ENCODE data around the gene CD74. TPM values are rescaled to one million over a fixed set of nuclear protein-coding genes. Genes with fewer than 3 reads are reported as not detected.

CD74 gene
- polyA plus RNA-seq, 2 of the 4 experiments (the other 2 are of a cell fraction) = not detected

DNA sequence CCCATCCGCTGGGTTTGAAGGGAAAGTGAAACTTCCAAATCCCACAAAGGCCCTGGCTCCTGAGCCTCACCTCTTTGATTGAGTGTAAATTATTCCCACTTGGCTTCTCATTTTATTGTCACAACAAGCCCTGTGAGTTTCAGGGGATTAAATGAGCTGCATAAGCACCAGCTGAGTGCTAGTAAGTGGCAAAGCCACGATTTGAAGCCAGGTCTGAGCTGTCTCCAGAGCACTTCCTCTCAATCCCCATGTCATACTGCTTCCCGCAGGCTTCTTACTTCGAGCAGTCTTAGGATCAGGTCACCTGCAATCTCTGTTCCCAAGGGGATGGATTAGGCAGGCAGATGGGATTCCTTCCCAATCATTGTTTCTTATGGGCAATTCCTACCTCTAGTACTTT lies 18.9 kb upstream of the CD74 start:
- ATAC-seq = no peak
- CTCF ChIA-PET = interaction anchor here (0.6 to 1.6 kb wide), 2 partner anchors 21 to 34 kb away, joined by 4 read pairs; no protein-coding TSS in a partner anchor

GRCh38 chr5:150431048-150431447 lies 18.3 kb upstream of the CD74 start:
- Histone ChIP-seq H3K4me3 (no peak overlapping the region), H3K27ac (no peak overlapping the region), H3K4me1 (no peaks in the 10 kb centered on the region), H3K4me2 (no peak overlapping the region), H3K9me3 (no peaks in the 10 kb centered on the region)
- FAIRE-seq (no peak), DNase-seq (ENCODE audit: low read depth in 1 of 2, low spot score in 1 of 2) (no peak), ATAC-seq (no peak)
- POLR2A ChIA-PET = no interaction called here
- TF ChIP-seq SMC3 (IDR thresholded peaks at IDR 0.05) (no peak), ZNF302 (CRISPR knock-in tag; IDR thresholded peaks at IDR 0.05) (no peak), GATA3 (IDR thresholded peaks at IDR 0.05; ENCODE audit: borderline replicate concordance) (no peak), FOSB (CRISPR knock-in tag; IDR thresholded peaks at IDR 0.05) (no peak), EP300 (IDR thresholded peaks at IDR 0.05) (no peak), JUNB (IDR thresholded peaks at IDR 0.05) (no peak), EHMT2 (IDR thresholded peaks at IDR 0.05; ENCODE audit: low read depth) (no peak), KDM5A (IDR thresholded peaks at IDR 0.05) (no peak), CEBPB (IDR thresholded peaks at IDR 0.05) (no peak), ZC3H11A (IDR thresholded peaks at IDR 0.05) (no peak), CHD2 (IDR thresholded peaks at IDR 0.05; ENCODE audit: low read length, partially characterized antibody) (no peak), BHLHE40 (IDR thresholded peaks at IDR 0.05; ENCODE audit: low read depth, low read length) (no peak), HEYL (CRISPR knock-in tag; IDR thresholded peaks at IDR 0.05) (no peak), E2F6 (IDR thresholded peaks at IDR 0.05; ENCODE audit: borderline replicate concordance, low read depth) (no peak), ZSCAN20 (CRISPR knock-in tag; IDR thresholded peaks at IDR 0.05) (no peak), CBX2 (IDR thresholded peaks at IDR 0.05; ENCODE audit: borderline replicate concordance, low read depth) (no peak), RAD21 (conservative IDR thresholded peaks at IDR 0.05 in 1 of 2, IDR thresholded peaks at IDR 0.05 in 1 of 2) (no peak), ZFP36 (IDR thresholded peaks at IDR 0.05; ENCODE audit: borderline replicate concordance, partially characterized antibody) (no peak), SREBF2 (IDR thresholded peaks at IDR 0.05) (no peak)
- TF ChIP-seq, protein P1, sequence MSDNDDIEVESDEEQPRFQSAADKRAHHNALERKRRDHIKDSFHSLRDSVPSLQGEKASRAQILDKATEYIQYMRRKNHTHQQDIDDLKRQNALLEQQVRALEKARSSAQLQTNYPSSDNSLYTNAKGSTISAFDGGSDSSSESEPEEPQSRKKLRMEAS (IDR thresholded peaks at IDR 0.05) = no peak
- 83% methylated on average over 18 of the region's 18 CpGs for WGBS (ENCODE audit: missing lambda C conversion rate)
- CTCF ChIA-PET = no interaction called here

More for the DNA sequence above, 18.9 kb upstream of the CD74 start:
- DNase-seq (ENCODE audit: low read depth in 1 of 2, low spot score in 1 of 2) = no peak
- Histone ChIP-seq H3K27ac (no peak overlapping the region), H3K4me1 (no peaks in the 10 kb centered on the region), H3K4me3 (no peak overlapping the region), H3K4me2 (no peak overlapping the region), H3K9me3 (no peaks in the 10 kb centered on the region)
- TF ChIP-seq TP53 (CRISPR knock-in tag; IDR thresholded peaks at IDR 0.05) (no peak), POLR2A (IDR thresholded peaks at IDR 0.05; ENCODE audit: low read length) (no peak), KDM1A (IDR thresholded peaks at IDR 0.05; ENCODE audit: low read depth) (no peak), SREBF2 (IDR thresholded peaks at IDR 0.05) (no peak), FOSL2 (IDR thresholded peaks at IDR 0.05) (no peak), FOSL2 (CRISPR knock-in tag; IDR thresholded peaks at IDR 0.05) (no peak), ZFP36 (IDR thresholded peaks at IDR 0.05; ENCODE audit: borderline replicate concordance, partially characterized antibody) (no peak), FOSB (CRISPR knock-in tag; IDR thresholded peaks at IDR 0.05) (no peak)
- TF ChIP-seq, protein P2, sequence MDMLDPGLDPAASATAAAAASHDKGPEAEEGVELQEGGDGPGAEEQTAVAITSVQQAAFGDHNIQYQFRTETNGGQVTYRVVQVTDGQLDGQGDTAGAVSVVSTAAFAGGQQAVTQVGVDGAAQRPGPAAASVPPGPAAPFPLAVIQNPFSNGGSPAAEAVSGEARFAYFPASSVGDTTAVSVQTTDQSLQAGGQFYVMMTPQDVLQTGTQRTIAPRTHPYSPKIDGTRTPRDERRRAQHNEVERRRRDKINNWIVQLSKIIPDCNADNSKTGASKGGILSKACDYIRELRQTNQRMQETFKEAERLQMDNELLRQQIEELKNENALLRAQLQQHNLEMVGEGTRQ (IDR thresholded peaks at IDR 0.05) = no peak
- POLR2A ChIA-PET = no interaction called here
- WGBS (ENCODE audit: missing lambda C conversion rate) = 72% methylated on average over 4 of the region's 4 CpGs
- FAIRE-seq = no peak

- Histone ChIP-seq H3K4me2 (no peak overlapping the region), H3K27ac (no peak overlapping the region), H3K4me3 (no peak overlapping the region), H3K4me1 (no peaks in the 10 kb centered on the region), H3K9me3 (no peaks in the 10 kb centered on the region)
- DNase-seq (ENCODE audit: low read depth in 1 of 2, low spot score in 1 of 2) = no peak
- POLR2A ChIA-PET = interaction anchor here (0.7 kb wide), 1 partner anchor 306 kb away, joined by 3 read pairs; no protein-coding TSS in a partner anchor
- FAIRE-seq = no peak
- no peak for ATAC-seq
- WGBS (ENCODE audit: missing lambda C conversion rate) = 70% methylated on average over 5 of the region's 5 CpGs
- CTCF ChIA-PET = no interaction called here
- no peak for TF ChIP-seq FOSB (CRISPR knock-in tag; IDR thresholded peaks at IDR 0.05)
- TF ChIP-seq SREBF2 (IDR thresholded peaks at IDR 0.05) = no peak
- TF ChIP-seq ZSCAN20 (CRISPR knock-in tag; IDR thresholded peaks at IDR 0.05) = no peak
- TF ChIP-seq, protein P1 (IDR thresholded peaks at IDR 0.05) = no peak
- TF ChIP-seq, protein P3, sequence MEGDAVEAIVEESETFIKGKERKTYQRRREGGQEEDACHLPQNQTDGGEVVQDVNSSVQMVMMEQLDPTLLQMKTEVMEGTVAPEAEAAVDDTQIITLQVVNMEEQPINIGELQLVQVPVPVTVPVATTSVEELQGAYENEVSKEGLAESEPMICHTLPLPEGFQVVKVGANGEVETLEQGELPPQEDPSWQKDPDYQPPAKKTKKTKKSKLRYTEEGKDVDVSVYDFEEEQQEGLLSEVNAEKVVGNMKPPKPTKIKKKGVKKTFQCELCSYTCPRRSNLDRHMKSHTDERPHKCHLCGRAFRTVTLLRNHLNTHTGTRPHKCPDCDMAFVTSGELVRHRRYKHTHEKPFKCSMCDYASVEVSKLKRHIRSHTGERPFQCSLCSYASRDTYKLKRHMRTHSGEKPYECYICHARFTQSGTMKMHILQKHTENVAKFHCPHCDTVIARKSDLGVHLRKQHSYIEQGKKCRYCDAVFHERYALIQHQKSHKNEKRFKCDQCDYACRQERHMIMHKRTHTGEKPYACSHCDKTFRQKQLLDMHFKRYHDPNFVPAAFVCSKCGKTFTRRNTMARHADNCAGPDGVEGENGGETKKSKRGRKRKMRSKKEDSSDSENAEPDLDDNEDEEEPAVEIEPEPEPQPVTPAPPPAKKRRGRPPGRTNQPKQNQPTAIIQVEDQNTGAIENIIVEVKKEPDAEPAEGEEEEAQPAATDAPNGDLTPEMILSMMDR (IDR thresholded peaks at IDR 0.05) = no peak
- no peak for TF ChIP-seq EHMT2 (IDR thresholded peaks at IDR 0.05; ENCODE audit: low read depth)
- no peak for TF ChIP-seq JUNB (IDR thresholded peaks at IDR 0.05)
- no peak for TF ChIP-seq RNF2 (IDR thresholded peaks at IDR 0.05; ENCODE audit: borderline replicate concordance, low read depth)
- TF ChIP-seq CHD2 (IDR thresholded peaks at IDR 0.05; ENCODE audit: low read length, partially characterized antibody) = no peak
- TF ChIP-seq MAZ (IDR thresholded peaks at IDR 0.05; ENCODE audit: borderline replicate concordance, low read depth, low read length) = no peak
- TF ChIP-seq GATA3 (IDR thresholded peaks at IDR 0.05; ENCODE audit: borderline replicate concordance) = no peak
- TF ChIP-seq ZC3H11A (IDR thresholded peaks at IDR 0.05) = no peak
- no peak for TF ChIP-seq HEYL (CRISPR knock-in tag; IDR thresholded peaks at IDR 0.05)
- TF ChIP-seq SMC3 (IDR thresholded peaks at IDR 0.05) = no peak
These were observed 16.7 kb upstream of the CD74 start for GRCh38 chr5:150429410-150429873.

Measured in A549 (cell line).